K562 (cell line): ENCODE measurements around the gene COPE. TPM values are rescaled to one million over a fixed set of nuclear protein-coding genes. Genes with fewer than 3 reads are reported as not detected.

ENCODE experiments used
- BDP1 ChIP-seq: IDR thresholded peaks from 3 replicates; pipeline ENCODE4 v1.6.1; 2011; ENCODE audit not compliant: insufficient read length, insufficient read depth
- CBX2 ChIP-seq: fragments of 200-600 bp; sonication (generic); IDR thresholded peaks from one replicate; pipeline ENCODE4 v1.6.1; 2012; ENCODE audit warnings: mild to moderate bottlenecking, low read length, inconsistent platforms; ENCODE audit not compliant: insufficient read depth, poor library complexity, severe bottlenecking
- CHCHD3 ChIP-seq: fragments of 250-450 bp; sonication (Bioruptor Pico); IDR thresholded peaks from 2 replicates; pipeline ENCODE4 v2.1.2; 2022; ENCODE audit warnings: mild to moderate bottlenecking
- CREM ChIP-seq: IDR thresholded peaks from 2 replicates; pipeline ENCODE4 v1.6.1; 2014; ENCODE audit warnings: antibody characterized with exemption, low read depth
- DNMT1 ChIP-seq: fragments of 450-650 bp; IDR thresholded peaks from 2 replicates; pipeline ENCODE4 v1.6.1; 2016; ENCODE audit warnings: antibody characterized with exemption, mild to moderate bottlenecking
- HOXB6 ChIP-seq: fragments of 250-450 bp; sonication (Bioruptor Pico); IDR thresholded peaks from 2 replicates; pipeline ENCODE4 v1.5.1; 2022; ENCODE audit warnings: mild to moderate bottlenecking, borderline replicate concordance
- MCM3 ChIP-seq: fragments of 450-650 bp; IDR thresholded peaks from 2 replicates; pipeline ENCODE4 v1.6.1; 2016
- NELFE ChIP-seq: IDR thresholded peaks from 2 replicates; pipeline ENCODE4 v1.6.1; 2011; ENCODE audit warnings: mild to moderate bottlenecking; ENCODE audit not compliant: insufficient read depth, insufficient read length
- NFYB ChIP-seq: IDR thresholded peaks from 2 replicates; pipeline ENCODE4 v1.6.1; 2011; ENCODE audit warnings: mild to moderate bottlenecking, moderate library complexity; ENCODE audit not compliant: insufficient read length; ENCODE audit errors: extremely low read depth
- NONO ChIP-seq, 2 experiments: fragments of 200-400 bp in 1 of 2; fragments of 450-650 bp in 1 of 2; formaldehyde crosslinking in 1 of 2; IDR thresholded peaks; 2 replicates each; pipeline ENCODE4 v1.6.1; 2017; ENCODE audit warnings: low read depth in 2 of 2, mild to moderate bottlenecking in 2 of 2, moderate library complexity in 2 of 2, low read length in 1 of 2
- PHF20 ChIP-seq: fragments of 450-650 bp; IDR thresholded peaks from 2 replicates; pipeline ENCODE4 v1.6.1; 2018; ENCODE audit not compliant: partially characterized antibody
- RAD51 ChIP-seq: fragments of 450-650 bp; IDR thresholded peaks from 2 replicates; pipeline ENCODE4 v1.7.1; 2016; ENCODE audit warnings: low read depth, mild to moderate bottlenecking, borderline replicate concordance
- SETDB1 ChIP-seq: IDR thresholded peaks from one replicate; pipeline ENCODE4 v1.6.1; 2012; ENCODE audit warnings: low read length, control low read depth, inconsistent platforms
- ZNF263 ChIP-seq: sonication (generic); formaldehyde crosslinking; IDR thresholded peaks from 2 replicates; pipeline ENCODE4 v1.8.0; 2022; ENCODE audit warnings: mild to moderate bottlenecking, missing genetic modification reagents, borderline replicate concordance
- ZNF561 ChIP-seq: fragments of 450-650 bp; formaldehyde crosslinking; conservative IDR thresholded peaks from 2 replicates; pipeline ENCODE4 v1.4.0; 2020; ENCODE audit warnings: mild to moderate bottlenecking, moderate library complexity
- polyA plus RNA-seq, 8 experiments: library from polyadenylated mRNA; depleted of rRNA in 4 of 8; stranded (reverse) in 5 of 8; unstranded in 3 of 8; fragments of >200 nt; fragmentation: Nextera tagmentation in 2 of 8; fragmentation: Illumina TruSeq in 1 of 8; extraction: Ambion mirVana in 2 of 8; extraction: Trizol in 1 of 8; gene quantifications; 2 replicates each; pipeline versions ENCODE4 v1.2.1 to v1.2.3, GENCODE V29; 2011 to 2014; ENCODE audit warnings: inconsistent platforms in 1 of 8, missing spikeins in 1 of 8
- total RNA-seq, 7 experiments: library from RNA; depleted of rRNA in 6 of 7; stranded (reverse); fragments of >200 nt in 6 of 7; fragmentation: Illumina TruSeq in 2 of 7; extraction: Trizol in 2 of 7; gene quantifications; 2 replicates each; pipeline versions ENCODE4 v1.2.1 to v1.2.3, GENCODE V29; 2011 to 2021; ENCODE audit warnings: low replicate concordance in 1 of 7
- TF ChIP-seq, protein P1 (sequence below): fragments of 450-650 bp; IDR thresholded peaks from 2 replicates; pipeline ENCODE4 v1.6.1; 2018; ENCODE audit not compliant: partially characterized antibody
- TF ChIP-seq, protein P2 (sequence below): sonication (generic); formaldehyde crosslinking; IDR thresholded peaks from 2 replicates; pipeline ENCODE4 v1.8.0; 2022; ENCODE audit warnings: missing genetic modification reagents, mild to moderate bottlenecking, moderate library complexity, borderline replicate concordance
- TF ChIP-seq, protein P3 (sequence below): sonication (generic); formaldehyde crosslinking; IDR thresholded peaks from 2 replicates; pipeline ENCODE4 v1.8.0; 2022; ENCODE audit warnings: mild to moderate bottlenecking, missing genetic modification reagents
- TF ChIP-seq, protein P4 (sequence below): fragments of 450-650 bp; IDR thresholded peaks from 2 replicates; pipeline ENCODE4 v1.6.1; 2017; ENCODE audit warnings: antibody characterized with exemption, mild to moderate bottlenecking

The COPE gene
- total and polyA plus RNA-seq, 9 of the 15 experiments (the other 6 are each of a cell fraction or from before 2014, with no cell fraction given): 5.8 to 273 (median 147) TPM

DNA sequence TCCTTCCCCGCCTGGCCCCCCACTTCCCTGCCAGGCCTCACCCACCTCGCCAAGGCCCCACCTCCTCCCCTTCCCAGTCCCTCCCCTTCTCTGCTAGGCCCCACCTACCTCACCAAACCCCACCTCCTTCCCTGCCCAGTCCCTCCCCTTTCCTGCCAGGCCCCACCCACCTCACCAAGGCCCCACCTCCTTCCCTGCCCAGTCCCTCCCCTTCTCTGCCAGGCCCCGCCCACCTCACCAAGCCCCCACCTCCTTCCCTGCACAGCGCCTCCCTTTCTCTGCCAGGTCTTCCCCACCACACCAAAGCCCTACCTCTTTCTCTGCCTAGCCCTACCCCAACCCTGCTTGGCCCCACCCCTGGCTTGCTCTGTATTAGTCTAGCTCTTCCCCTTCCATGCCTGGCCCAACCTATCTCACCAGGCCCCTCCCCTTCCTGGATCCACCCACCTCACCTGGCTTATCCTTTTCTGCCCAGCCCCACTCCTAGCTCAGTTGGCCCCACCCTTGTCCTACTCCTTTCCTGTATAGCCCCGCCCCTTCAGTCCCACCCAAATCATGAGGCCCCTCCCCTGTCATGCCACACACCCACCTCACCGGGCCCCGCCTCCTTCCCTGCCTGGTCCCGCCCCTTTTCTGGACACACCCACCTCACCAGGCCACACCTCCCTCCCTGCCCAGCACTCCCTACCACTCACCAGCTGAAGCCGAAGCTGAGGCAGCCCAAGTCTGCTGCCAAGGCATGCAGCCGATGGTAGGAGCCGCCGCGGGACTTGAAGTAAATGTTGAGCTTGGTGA lies 39.4 kb downstream of the COPE start (continued):
- TF ChIP-seq, protein P1, sequence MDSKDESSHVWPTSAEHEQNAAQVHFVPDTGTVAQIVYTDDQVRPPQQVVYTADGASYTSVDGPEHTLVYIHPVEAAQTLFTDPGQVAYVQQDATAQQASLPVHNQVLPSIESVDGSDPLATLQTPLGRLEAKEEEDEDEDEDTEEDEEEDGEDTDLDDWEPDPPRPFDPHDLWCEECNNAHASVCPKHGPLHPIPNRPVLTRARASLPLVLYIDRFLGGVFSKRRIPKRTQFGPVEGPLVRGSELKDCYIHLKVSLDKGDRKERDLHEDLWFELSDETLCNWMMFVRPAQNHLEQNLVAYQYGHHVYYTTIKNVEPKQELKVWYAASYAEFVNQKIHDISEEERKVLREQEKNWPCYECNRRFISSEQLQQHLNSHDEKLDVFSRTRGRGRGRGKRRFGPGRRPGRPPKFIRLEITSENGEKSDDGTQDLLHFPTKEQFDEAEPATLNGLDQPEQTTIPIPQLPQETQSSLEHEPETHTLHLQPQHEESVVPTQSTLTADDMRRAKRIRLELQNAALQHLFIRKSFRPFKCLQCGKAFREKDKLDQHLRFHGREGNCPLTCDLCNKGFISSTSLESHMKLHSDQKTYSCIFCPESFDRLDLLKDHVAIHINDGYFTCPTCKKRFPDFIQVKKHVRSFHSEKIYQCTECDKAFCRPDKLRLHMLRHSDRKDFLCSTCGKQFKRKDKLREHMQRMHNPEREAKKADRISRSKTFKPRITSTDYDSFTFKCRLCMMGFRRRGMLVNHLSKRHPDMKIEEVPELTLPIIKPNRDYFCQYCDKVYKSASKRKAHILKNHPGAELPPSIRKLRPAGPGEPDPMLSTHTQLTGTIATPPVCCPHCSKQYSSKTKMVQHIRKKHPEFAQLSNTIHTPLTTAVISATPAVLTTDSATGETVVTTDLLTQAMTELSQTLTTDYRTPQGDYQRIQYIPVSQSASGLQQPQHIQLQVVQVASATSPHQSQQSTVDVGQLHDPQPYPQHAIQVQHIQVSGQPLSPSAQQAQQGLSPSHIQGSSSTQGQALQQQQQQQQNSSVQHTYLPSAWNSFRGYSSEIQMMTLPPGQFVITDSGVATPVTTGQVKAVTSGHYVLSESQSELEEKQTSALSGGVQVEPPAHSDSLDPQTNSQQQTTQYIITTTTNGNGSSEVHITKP: peak; percentile 43
- TF ChIP-seq NFYB (no peak), NONO (IDR thresholded peaks at IDR 0.05; ENCODE audit: low read depth in 2 of 2, low read length in 1 of 2) (no peak), DNMT1 (no peak), CREM (peak; percentile 27), RAD51 (no peak), ZNF561 (no peak), CBX2 (no peak), BDP1 (no peak), PHF20 (no peak), CHCHD3 (CRISPR knock-in tag) (no peak), NELFE (no peak), MCM3 (no peak), HOXB6 (no peak), SETDB1 (no peak), ZNF263 (CRISPR knock-in tag) (no peak)
- TF ChIP-seq, protein P2, sequence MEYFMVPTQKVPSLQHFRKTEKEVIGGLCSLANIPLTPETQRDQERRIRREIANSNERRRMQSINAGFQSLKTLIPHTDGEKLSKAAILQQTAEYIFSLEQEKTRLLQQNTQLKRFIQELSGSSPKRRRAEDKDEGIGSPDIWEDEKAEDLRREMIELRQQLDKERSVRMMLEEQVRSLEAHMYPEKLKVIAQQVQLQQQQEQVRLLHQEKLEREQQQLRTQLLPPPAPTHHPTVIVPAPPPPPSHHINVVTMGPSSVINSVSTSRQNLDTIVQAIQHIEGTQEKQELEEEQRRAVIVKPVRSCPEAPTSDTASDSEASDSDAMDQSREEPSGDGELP (CRISPR knock-in tag): peak; percentile 83; the same call in 1 of the 2 replicates
- TF ChIP-seq, protein P3, sequence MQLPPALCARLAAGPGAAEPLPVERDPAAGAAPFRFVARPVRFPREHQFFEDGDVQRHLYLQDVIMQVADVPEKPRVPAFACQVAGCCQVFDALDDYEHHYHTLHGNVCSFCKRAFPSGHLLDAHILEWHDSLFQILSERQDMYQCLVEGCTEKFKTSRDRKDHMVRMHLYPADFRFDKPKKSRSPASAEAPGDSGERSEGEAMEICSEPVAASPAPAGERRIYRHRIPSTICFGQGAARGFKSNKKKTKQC (CRISPR knock-in tag): no peak; the same call in 1 of the 2 replicates
- TF ChIP-seq, protein P4, sequence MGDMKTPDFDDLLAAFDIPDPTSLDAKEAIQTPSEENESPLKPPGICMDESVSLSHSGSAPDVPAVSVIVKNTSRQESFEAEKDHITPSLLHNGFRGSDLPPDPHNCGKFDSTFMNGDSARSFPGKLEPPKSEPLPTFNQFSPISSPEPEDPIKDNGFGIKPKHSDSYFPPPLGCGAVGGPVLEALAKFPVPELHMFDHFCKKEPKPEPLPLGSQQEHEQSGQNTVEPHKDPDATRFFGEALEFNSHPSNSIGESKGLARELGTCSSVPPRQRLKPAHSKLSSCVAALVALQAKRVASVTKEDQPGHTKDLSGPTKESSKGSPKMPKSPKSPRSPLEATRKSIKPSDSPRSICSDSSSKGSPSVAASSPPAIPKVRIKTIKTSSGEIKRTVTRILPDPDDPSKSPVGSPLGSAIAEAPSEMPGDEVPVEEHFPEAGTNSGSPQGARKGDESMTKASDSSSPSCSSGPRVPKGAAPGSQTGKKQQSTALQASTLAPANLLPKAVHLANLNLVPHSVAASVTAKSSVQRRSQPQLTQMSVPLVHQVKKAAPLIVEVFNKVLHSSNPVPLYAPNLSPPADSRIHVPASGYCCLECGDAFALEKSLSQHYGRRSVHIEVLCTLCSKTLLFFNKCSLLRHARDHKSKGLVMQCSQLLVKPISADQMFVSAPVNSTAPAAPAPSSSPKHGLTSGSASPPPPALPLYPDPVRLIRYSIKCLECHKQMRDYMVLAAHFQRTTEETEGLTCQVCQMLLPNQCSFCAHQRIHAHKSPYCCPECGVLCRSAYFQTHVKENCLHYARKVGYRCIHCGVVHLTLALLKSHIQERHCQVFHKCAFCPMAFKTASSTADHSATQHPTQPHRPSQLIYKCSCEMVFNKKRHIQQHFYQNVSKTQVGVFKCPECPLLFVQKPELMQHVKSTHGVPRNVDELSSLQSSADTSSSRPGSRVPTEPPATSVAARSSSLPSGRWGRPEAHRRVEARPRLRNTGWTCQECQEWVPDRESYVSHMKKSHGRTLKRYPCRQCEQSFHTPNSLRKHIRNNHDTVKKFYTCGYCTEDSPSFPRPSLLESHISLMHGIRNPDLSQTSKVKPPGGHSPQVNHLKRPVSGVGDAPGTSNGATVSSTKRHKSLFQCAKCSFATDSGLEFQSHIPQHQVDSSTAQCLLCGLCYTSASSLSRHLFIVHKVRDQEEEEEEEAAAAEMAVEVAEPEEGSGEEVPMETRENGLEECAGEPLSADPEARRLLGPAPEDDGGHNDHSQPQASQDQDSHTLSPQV: no peak
